Tibial nerve (tissue), 4 donors: ENCODE results near the gene RAB40B. TPM values are rescaled to one million over a fixed set of nuclear protein-coding genes. Genes with fewer than 3 reads are reported as not detected.
A peak's percentile ranks its signal among the peaks of the same experiment; 100 is the strongest.

ENCODE experiments used
- DNase-seq, 2 donors: peaks; one replicate each; pipeline ENCODE4 v3.0.0-alpha.2; 2019; ENCODE audit warnings: low spot score in 2 of 2
- H3K27ac ChIP-seq, 4 donors: fragments of 200-600 bp; sonication (generic) in 3 of 4; one replicate each; pipeline ENCODE4 v1.5.1; 2017 to 2019; ENCODE audit warnings: mild to moderate bottlenecking in 1 of 4
- H3K27me3 ChIP-seq, 2 donors: fragments of 200-600 bp; sonication (generic) in 1 of 2; one replicate each; pipeline versions ENCODE4 v1.5.1 to v1.6.0; 2017 to 2019
- H3K36me3 ChIP-seq, 3 donors: fragments of 200-600 bp; sonication (generic); one replicate each; pipeline ENCODE4 v1.5.1; 2018 to 2019
- H3K4me1 ChIP-seq, 4 donors: fragments of 200-600 bp; sonication (generic) in 3 of 4; one replicate each; pipeline ENCODE4 v1.5.1; 2017 to 2019
- H3K4me3 ChIP-seq, 4 donors: fragments of 200-600 bp; sonication (generic) in 3 of 4; one replicate each; pipeline ENCODE4 v1.5.1; 2017 to 2019; ENCODE audit warnings: mild to moderate bottlenecking in 1 of 4, moderate library complexity in 1 of 4
- H3K9me3 ChIP-seq, 4 donors: fragments of 200-600 bp; sonication (generic) in 3 of 4; one replicate each; pipeline ENCODE4 v1.5.1; 2017 to 2019
- CTCF ChIP-seq, 5 experiments: fragments of 200-600 bp in 3 of 5; fragments of 450-650 bp in 2 of 5; sonication (generic) in 3 of 5; IDR thresholded peaks; one replicate each; pipeline ENCODE4 v1.5.1; 2016 to 2019; ENCODE audit warnings: antibody characterized with exemption in 5 of 5, mild to moderate bottlenecking in 3 of 5, moderate library complexity in 2 of 5
- EP300 ChIP-seq, 2 donors: sonication (generic); formaldehyde crosslinking; IDR thresholded peaks; one replicate each; pipeline ENCODE4 v1.6.1; 2017; ENCODE audit warnings: antibody characterized with exemption in 2 of 2, mild to moderate bottlenecking in 1 of 2
- POLR2A ChIP-seq, 2 donors: fragments of 450-650 bp; IDR thresholded peaks; one replicate each; pipeline ENCODE4 v1.6.1; 2017; ENCODE audit warnings: antibody characterized with exemption in 2 of 2, mild to moderate bottlenecking in 2 of 2, moderate library complexity in 2 of 2
- WGBS, 2 donors: methylation state at CpG; one replicate each; pipeline ENCODE4 v1.1.5; 2018; 5-methylcytosine and 5-hydroxymethylcytosine counted together
- total RNA-seq, 4 donors: library from RNA; depleted of rRNA; stranded (reverse); fragments of >200 nt; gene quantifications; one replicate each; pipeline ENCODE4 v1.1.0, GENCODE V29; 2016

The RAB40B gene
- total RNA-seq, 4 donors from 2014 or later, result 27.3 to 39.0 (median 36.7) TPM

- WGBS, 2 donors, result 89 to 92% methylated on average over 15 of the region's 15 CpGs
- peaks cover 0 to 31% (median 0%) of the 10 kb centered on the region in 3 donors for H3K36me3 ChIP-seq
- no peak for TF ChIP-seq CTCF (IDR thresholded peaks at IDR 0.05)
- TF ChIP-seq EP300 (IDR thresholded peaks at IDR 0.05), result no peak
- TF ChIP-seq POLR2A (IDR thresholded peaks at IDR 0.05), result no peak
- H3K27ac ChIP-seq, result peak overlapping the region in 1 of 4 donors; percentile 65
- H3K9me3 ChIP-seq, result no peaks in the 10 kb centered on the region
- no peaks in the 10 kb centered on the region for H3K27me3 ChIP-seq
- no peak for DNase-seq
- H3K4me3 ChIP-seq, result no peak overlapping the region
- peaks cover 0 to 24% (median 8%) of the 10 kb centered on the region in 4 donors for H3K4me1 ChIP-seq
These were observed 30.9 kb downstream of the RAB40B start for GRCh38 chr17:82667668-82668000.

GRCh38 chr17:82666931-82667667 lies 31.4 kb downstream of the RAB40B start:
- H3K27ac ChIP-seq, result peak overlapping the region in 1 of 4 donors; percentile 65
- peaks cover 0 to 37% (median 0%) of the 10 kb centered on the region in 3 donors for H3K36me3 ChIP-seq
- H3K4me3 ChIP-seq, result no peak overlapping the region
- no peaks in the 10 kb centered on the region for H3K27me3 ChIP-seq
- H3K4me1 ChIP-seq, result peaks cover 0 to 20% (median 8%) of the 10 kb centered on the region in 4 donors
- no peaks in the 10 kb centered on the region for H3K9me3 ChIP-seq
- no peak for DNase-seq
- no peak for TF ChIP-seq EP300 (IDR thresholded peaks at IDR 0.05)
- TF ChIP-seq CTCF (IDR thresholded peaks at IDR 0.05), result no peak
- no peak for TF ChIP-seq POLR2A (IDR thresholded peaks at IDR 0.05)
- WGBS, 2 donors, result 86 to 88% methylated on average over 19 to 21 of the region's 28 CpGs

- no peak overlapping the region for H3K27ac ChIP-seq
- H3K4me1 ChIP-seq, result peaks cover 0 to 20% (median 8%) of the 10 kb centered on the region in 4 donors
- no peak overlapping the region for H3K4me3 ChIP-seq
- WGBS, 2 donors, result 94 to 98% methylated on average over 6 of the region's 6 CpGs
- H3K36me3 ChIP-seq, result peaks cover 0 to 46% (median 0%) of the 10 kb centered on the region in 3 donors
- no peaks in the 10 kb centered on the region for H3K27me3 ChIP-seq
- H3K9me3 ChIP-seq, result no peaks in the 10 kb centered on the region
- DNase-seq, result no peak
- TF ChIP-seq EP300 (IDR thresholded peaks at IDR 0.05) (no peak), POLR2A (IDR thresholded peaks at IDR 0.05) (no peak), CTCF (IDR thresholded peaks at IDR 0.05) (no peak)
These were observed 32.6 kb downstream of the RAB40B start for GRCh38 chr17:82665891-82666290.

GRCh38 chr17:82665217-82665616 lies 33.3 kb downstream of the RAB40B start:
- H3K36me3 ChIP-seq, result peaks cover 0 to 53% (median 0%) of the 10 kb centered on the region in 3 donors

GRCh38 chr17:82664701-82665182 lies 33.8 kb downstream of the RAB40B start:
- Histone ChIP-seq H3K36me3 (peaks cover 0 to 58% (median 0%) of the 10 kb centered on the region in 3 donors), H3K4me3 (no peak overlapping the region), H3K27me3 (no peaks in the 10 kb centered on the region), H3K4me1 (peaks cover 0 to 13% (median 8%) of the 10 kb centered on the region in 4 donors), H3K27ac (peak overlapping the region in 3 of 4 donors; percentile 14 to 62 (median 33)), H3K9me3 (no peaks in the 10 kb centered on the region)
- WGBS, 2 donors, result 46 to 82% methylated on average over 20 of the region's 22 CpGs
- TF ChIP-seq CTCF (IDR thresholded peaks at IDR 0.05) (no peak), EP300 (IDR thresholded peaks at IDR 0.05) (no peak), POLR2A (IDR thresholded peaks at IDR 0.05) (no peak)
- DNase-seq, result no peak

More at GRCh38 chr17:82665217-82665616, 33.3 kb downstream of the RAB40B start:
- H3K4me3 ChIP-seq, result no peak overlapping the region
- H3K27me3 ChIP-seq, result no peaks in the 10 kb centered on the region
- DNase-seq, result no peak
- no peaks in the 10 kb centered on the region for H3K9me3 ChIP-seq
- no peak for TF ChIP-seq EP300 (IDR thresholded peaks at IDR 0.05)
- peaks cover 0 to 13% (median 8%) of the 10 kb centered on the region in 4 donors for H3K4me1 ChIP-seq
- H3K27ac ChIP-seq, result peak overlapping the region in 2 of 4 donors; percentile 59 to 62
- WGBS, 2 donors, result 72 to 88% methylated on average over 11 of the region's 11 CpGs
